ENCODE results near the gene ARSG.

ARSG gene

GRCh38 chr17:68449021-68449739, 157.9 kb downstream of the ARSG start:
- no peak for DNase-seq

GRCh38 chr17:68450391-68450790, 159.1 kb downstream of the ARSG start:
- DNase-seq, result no peak

- DNase-seq, result no peak
Observed at GRCh38 chr17:68450801-68451200, 159.5 kb downstream of the ARSG start.

- no peak for DNase-seq
Observed at GRCh38 chr17:68451670-68452354, 160.5 kb downstream of the ARSG start.

GRCh38 chr17:68452724-68453290, 161.5 kb downstream of the ARSG start:
- no peak for DNase-seq

- no peak for DNase-seq
Observed at GRCh38 chr17:68453991-68454665, 162.8 kb downstream of the ARSG start.

GRCh38 chr17:68455901-68456338, 164.6 kb downstream of the ARSG start:
- no peak for DNase-seq

- peak in 53 of 58 donors; percentile 25 to 77 (median 57) for DNase-seq
Observed at GRCh38 chr17:68456339-68457167, 165.3 kb downstream of the ARSG start.

- peak in 21 of 58 donors; percentile 49 to 82 (median 68) for DNase-seq
Observed at GRCh38 chr17:68457168-68457538, 165.9 kb downstream of the ARSG start, which contains the start of gene WIPI1. Gene WIPI1, minus strand, starts transcription at chr17:68457496. Its CDS starts 75 bp downstream, at chr17:68457421.

- peak; percentile 92 to 100 (median 99) for DNase-seq
Observed at GRCh38 chr17:68457539-68458259, 166.4 kb downstream of the ARSG start.

GRCh38 chr17:68458260-68459036, 167.2 kb downstream of the ARSG start:
- DNase-seq, result no peak

- DNase-seq, result no peak
Observed at GRCh38 chr17:68459037-68459639, 167.8 kb downstream of the ARSG start.

GRCh38 chr17:68460146-68460545, 168.9 kb downstream of the ARSG start:
- no peak for DNase-seq

- no peak for DNase-seq
Observed at GRCh38 chr17:68460715-68461114, 169.4 kb downstream of the ARSG start.

GRCh38 chr17:68461122-68461539, 169.8 kb downstream of the ARSG start:
- DNase-seq, result no peak

- no peak for DNase-seq
Observed at GRCh38 chr17:68461589-68461988, 170.3 kb downstream of the ARSG start.

- DNase-seq, result peak in 33 of 58 donors; percentile 6 to 67 (median 31)
Observed at GRCh38 chr17:68462381-68463210, 171.3 kb downstream of the ARSG start.
